OCI-LY1 (cell line): Measurements from ENCODE around the gene CYTH2.

Experiments
- EZH2 ChIP-seq: fragments of 200-600 bp; sonication (generic), shearing (Covaris generic); IDR thresholded peaks from 2 replicates; pipeline ENCODE4 v1.8.0; 2017; ENCODE audit warnings: borderline replicate concordance, mixed run types, mild to moderate bottlenecking, antibody characterized with exemption, low read length, moderate library complexity, mixed read lengths
- TF ChIP-seq, protein P1 (sequence below): fragments of 200-600 bp; sonication (generic), shearing (Covaris generic); IDR thresholded peaks from 2 replicates; pipeline ENCODE4 v1.5.1; 2017; ENCODE audit warnings: mild to moderate bottlenecking, antibody characterized with exemption, low read length, moderate library complexity, mixed read lengths

DNA sequence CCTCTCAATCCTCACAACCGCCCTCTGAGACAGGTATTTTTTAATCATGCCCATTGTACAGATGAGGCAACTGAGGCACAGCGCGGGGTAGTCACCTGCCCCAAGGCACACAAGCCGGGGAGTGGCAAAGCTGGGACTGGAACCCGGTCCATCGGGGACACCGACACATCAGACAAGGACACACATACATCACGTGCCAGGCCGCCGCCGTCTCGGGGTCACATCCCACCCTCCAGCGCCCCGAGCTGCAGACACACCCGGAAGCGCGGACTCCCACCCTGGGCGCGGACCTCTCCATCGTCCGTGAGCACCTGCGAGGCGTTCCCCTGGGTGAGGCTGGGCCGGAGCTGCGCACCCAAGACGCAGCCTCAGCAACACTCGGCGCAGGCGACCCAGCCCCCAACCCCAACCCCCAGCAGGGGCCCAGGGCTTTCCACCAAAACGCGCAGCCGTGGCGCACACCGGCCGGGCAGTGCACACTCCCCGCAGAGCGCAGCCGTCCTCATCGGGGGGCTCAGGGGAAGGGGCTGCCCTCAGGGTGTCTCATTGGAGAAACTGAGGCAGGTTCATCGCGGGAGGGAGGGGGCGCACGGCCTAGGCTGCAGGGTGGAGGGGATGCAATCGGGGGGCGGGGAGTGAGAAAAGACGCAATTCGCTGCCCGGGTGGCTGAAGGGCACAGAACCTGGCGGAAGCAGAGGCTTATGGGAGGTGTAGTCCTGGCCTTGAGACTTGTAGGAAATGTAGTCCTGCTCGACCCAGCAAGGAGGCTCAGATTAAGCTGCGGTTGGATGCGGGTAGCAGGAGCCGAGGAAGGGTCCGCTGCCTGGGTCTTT is 44.3 kb downstream of the CYTH2 start:
- TF ChIP-seq, protein P1, sequence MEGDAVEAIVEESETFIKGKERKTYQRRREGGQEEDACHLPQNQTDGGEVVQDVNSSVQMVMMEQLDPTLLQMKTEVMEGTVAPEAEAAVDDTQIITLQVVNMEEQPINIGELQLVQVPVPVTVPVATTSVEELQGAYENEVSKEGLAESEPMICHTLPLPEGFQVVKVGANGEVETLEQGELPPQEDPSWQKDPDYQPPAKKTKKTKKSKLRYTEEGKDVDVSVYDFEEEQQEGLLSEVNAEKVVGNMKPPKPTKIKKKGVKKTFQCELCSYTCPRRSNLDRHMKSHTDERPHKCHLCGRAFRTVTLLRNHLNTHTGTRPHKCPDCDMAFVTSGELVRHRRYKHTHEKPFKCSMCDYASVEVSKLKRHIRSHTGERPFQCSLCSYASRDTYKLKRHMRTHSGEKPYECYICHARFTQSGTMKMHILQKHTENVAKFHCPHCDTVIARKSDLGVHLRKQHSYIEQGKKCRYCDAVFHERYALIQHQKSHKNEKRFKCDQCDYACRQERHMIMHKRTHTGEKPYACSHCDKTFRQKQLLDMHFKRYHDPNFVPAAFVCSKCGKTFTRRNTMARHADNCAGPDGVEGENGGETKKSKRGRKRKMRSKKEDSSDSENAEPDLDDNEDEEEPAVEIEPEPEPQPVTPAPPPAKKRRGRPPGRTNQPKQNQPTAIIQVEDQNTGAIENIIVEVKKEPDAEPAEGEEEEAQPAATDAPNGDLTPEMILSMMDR = no peak
- TF ChIP-seq EZH2 = no peak
